Stimulated activated CD8-positive, alpha-beta memory T cell treated with anti-CD3 and anti-CD28 coated beads, Interleukin-7, amount 100 ng/mL, for 48 hours (primary cell): ENCODE results near the gene ADAMTS5.

ENCODE experiments used
- DNase-seq, 2 donors: peaks; one replicate each; pipeline ENCODE4 v3.0.0-alpha.2; 2020; ENCODE audit warnings: low read depth in 1 of 2; ENCODE audit errors: extremely low read depth in 1 of 2

Gene ADAMTS5

GRCh38 chr21:26949830-26950229 is 17.1 kb downstream of the ADAMTS5 start:
- no peak for DNase-seq

DNA sequence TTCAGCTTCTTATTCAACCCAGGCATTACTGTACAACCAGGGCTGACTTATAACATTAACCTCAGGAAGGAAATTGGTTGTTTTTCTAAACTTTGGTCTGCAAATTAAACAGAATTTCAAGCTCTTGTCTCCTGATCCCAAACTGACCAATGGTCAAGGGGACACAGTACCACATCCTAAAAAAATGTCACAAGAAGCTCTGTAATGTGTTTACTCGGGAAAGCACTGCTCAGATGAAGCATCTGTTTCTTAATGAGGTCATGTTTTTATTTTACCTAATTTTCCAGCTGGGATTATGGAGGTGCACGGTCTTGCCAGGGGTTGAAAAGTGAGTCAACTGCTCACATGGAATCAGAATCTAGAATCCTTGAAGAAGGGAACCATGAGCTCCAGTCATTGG is 18.7 kb downstream of the ADAMTS5 start:
- no peak for DNase-seq

DNA sequence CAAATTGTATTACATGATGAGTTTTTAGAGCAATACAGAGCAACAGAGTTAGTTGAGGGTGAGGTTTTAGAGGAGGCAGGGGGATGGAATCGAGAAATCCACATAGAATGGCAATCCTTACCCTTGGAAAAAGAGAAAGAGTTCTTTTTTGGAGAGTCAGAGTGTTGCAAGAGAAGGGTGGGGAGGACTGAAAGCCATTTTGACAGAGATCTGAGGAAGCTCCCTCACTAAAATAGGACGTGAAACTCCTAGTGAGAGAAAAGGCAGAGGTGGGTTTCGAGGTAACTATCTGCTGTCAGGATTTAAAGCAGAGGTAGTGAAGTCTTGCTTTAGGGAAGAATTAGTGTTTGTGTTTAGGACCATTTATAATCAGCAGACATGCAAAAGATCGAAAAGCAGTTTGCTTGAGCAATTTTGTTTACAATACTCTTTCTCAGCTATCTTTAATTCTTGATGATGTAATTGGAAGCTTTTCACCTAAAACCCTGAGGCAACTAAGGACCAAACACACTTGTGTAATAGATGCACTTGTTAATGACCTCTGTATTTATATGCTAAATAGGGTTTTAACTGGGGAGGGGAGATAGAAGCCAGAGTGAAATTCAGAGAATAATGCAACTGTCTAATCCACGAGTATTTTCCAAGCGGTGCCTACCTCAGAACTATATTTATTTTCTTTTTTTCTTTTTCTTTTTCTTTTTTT is 20.0 kb downstream of the ADAMTS5 start:
- DNase-seq: no peak

GRCh38 chr21:26945916-26946675 is 20.8 kb downstream of the ADAMTS5 start:
- DNase-seq: no peak

DNA sequence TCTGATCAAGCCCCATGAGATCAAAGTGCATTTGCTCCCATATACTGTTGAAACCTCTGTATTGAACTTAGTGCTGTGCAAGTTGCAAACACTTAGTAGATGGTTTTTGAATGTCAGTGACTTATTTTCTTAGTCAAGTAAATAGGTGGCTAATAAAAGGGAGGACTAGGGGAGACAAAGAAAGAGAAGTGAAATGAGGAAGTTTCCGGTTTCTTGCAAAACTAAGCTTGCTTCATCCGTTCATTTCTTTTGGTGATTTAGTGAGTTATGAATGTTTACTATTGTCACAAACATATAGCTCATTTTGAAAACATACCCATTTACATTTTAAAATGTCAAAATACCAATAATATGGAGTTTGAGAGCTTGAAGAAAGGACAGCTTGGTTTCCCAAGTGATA is 23.0 kb downstream of the ADAMTS5 start:
- no peak for DNase-seq

- DNase-seq: no peak
Observed at GRCh38 chr21:26941421-26941820, 25.5 kb downstream of the ADAMTS5 start.

DNA sequence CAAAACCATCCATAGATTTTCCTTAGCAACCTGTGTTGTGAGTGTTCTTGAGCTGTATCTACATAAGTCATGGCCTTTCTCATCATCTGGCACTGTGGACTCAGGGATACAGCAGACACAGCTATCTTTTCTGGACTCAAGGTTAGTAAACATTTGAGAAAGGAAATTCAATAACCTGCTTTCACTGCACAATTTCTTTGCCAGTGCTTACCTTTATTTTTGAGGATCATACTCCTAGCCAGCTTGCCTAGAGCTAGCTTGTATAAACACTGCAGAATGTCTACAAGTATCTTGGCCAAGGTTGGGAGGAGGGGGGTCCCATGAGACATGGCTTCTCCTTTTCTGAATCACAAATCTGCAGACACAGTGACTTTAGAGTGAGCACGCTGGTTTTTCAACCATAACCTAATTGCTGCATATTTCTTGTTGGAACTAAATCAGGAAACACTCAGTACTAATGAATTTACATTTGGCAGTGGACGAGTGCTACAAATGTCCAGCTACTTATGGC is 27.2 kb downstream of the ADAMTS5 start:
- DNase-seq: no peak

DNA sequence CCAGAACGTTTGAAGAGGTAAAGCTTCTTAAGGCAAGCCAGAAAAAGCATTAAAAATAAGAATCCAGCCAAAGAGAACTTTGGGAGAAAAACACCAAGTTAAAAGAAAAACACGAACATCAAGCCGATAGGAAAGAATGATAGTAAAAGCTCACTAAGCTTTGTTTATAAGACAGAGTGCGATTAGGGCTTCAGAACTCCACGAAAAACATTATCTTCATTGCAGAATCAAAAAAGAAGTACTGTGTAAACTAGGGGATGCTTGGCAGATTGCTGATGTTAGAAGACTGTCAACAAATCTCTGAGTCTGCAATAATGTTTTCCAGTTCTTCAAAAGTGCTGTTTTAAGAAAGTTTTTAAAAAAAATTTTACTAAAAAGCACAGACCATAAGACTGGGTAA is 30.2 kb downstream of the ADAMTS5 start:
- no peak for DNase-seq

- DNase-seq: no peak
Observed at GRCh38 chr21:26935977-26936376, 30.9 kb downstream of the ADAMTS5 start.

DNA sequence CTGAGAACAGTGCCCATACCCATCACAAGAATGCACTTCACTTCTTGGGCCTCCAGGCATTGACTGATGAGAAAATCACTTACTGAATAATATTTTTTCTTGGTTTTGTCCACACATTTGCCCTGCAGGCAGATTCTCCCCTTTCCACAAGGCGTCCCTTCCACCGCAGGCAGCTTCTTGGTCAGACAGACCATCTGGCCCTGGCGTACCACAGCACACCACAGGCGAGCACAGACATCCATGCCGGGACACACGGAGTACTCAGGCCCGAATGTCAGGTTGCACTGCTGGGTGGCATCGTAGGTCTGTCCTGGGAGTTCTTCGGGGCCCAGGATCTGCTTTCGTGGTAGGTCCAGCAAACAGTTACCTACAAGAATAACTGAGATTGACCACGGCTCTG is 32.5 kb downstream of the ADAMTS5 start:
- DNase-seq: no peak

DNA sequence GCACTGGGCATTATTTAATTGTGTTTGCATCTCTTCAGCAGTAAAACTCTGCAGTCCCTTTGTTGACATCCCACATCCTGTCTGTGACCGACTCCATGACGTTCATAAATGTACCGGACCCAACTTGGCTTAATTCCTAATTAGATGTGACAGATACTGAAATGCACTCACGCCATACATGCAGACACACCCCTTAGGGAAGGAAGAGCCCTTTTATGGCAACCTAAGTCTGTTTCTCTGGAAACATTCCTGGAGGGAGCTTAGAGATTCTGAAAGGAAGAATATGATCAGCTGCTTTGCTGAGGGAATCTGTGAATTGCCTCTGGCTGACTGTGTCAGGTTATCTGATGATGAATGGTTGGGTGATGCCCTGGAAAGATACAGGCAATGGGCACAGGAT is 33.4 kb downstream of the ADAMTS5 start:
- no peak for DNase-seq

GRCh38 chr21:26925636-26926035 is 41.3 kb downstream of the ADAMTS5 start:
- no peak for DNase-seq

- DNase-seq: no peak
Observed at GRCh38 chr21:26925122-26925521, 41.8 kb downstream of the ADAMTS5 start.

GRCh38 chr21:26923986-26924385 is 42.9 kb downstream of the ADAMTS5 start:
- DNase-seq: no peak

GRCh38 chr21:26920055-26920454 is 46.8 kb downstream of the ADAMTS5 start:
- DNase-seq: no peak

DNA sequence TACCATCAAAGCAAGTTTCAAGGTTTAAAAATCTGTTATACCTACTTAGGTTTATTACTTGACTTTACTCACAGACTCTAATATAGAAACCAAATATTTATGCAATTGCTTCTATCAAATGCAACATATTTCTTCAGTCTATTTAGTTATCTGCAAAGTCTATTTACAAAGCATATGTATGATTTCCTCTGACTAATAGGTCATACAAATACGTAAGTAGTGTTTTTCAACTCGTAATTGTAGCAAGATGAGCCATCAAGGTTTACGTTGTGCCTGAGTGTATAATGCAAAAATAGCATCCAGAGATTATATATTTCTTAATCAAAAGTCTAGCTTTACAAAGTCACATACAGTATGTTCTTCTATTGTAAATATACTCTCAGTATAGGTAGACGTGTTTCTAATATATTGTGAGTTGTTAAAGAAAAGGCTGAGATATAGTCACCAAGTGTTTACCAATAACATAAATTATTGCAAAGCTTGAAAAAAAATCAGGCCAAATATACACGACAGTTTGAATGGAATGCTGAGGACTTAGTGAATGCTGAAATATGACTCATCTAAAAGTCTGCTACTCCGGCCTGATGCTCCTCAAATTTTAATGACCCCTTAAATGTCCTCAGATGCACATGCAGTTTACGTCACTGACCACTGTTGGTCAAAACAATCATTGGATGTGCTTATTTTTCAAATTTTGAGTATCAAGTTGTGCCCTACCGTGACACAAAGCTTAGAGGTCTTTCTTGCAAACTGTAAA is 48.4 kb downstream of the ADAMTS5 start:
- no peak for DNase-seq

DNA sequence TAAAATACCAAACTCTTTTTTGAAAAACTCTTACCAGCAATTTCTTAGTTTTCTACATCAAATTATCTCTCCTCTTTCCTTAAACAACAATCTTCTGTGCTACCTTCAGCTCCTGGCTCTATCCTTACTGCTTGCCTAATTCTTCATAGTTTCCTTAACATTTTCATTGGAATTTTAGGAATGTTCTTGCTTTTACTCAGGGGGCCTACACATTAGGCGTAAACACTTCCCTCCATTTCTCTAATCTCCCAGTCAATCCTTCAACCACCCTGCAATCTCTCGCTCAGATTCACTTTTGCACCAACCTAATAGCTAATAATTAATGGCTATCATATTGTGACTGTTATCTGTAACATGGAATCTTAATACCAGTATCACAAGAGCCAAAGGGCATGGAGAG is 50.1 kb downstream of the ADAMTS5 start:
- no peak for DNase-seq

GRCh38 chr21:26914557-26914956 is 52.3 kb downstream of the ADAMTS5 start:
- DNase-seq: no peak

GRCh38 chr21:26912466-26912865 is 54.4 kb downstream of the ADAMTS5 start:
- DNase-seq: no peak

DNA sequence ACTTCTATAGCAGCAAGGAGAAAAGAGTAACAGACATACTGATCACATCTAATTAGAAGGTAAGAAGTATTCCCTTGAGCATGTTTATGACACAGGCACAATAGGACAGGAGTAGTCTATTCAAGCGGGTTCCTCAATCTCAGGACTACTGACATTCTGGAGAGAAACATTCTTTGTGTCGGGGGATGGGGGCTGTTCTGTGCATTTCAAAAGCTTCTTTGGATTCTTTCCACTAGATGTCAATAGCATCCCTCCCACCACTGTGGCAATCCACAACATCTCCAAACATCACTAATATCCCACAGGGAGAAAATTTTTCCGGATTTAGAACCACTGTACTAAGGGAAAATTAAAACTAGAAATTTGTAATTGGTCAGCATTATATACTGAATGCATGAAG is 56.9 kb downstream of the ADAMTS5 start:
- DNase-seq: no peak

GRCh38 chr21:26900980-26901379 is 65.9 kb downstream of the ADAMTS5 start:
- DNase-seq: no peak

- DNase-seq: no peak
Observed at GRCh38 chr21:26892151-26892550, 74.7 kb downstream of the ADAMTS5 start.
